Stromal cell of bone marrow (primary cell): Measurements from ENCODE around the gene PID1.
"Not testable (repeated sequence)": the region's sequence is repeated elsewhere in the genome, so short reads cannot be mapped to it uniquely, and the experiment has no call there.

ENCODE experiments used
- DNase-seq: peaks from one replicate; pipeline ENCODE4 v3.0.0-alpha.2; 2012; ENCODE audit warnings: low read depth

Gene PID1

GRCh38 chr2:229212241-229212640 is 58.8 kb downstream of the PID1 start:
- no peak for DNase-seq

DNA sequence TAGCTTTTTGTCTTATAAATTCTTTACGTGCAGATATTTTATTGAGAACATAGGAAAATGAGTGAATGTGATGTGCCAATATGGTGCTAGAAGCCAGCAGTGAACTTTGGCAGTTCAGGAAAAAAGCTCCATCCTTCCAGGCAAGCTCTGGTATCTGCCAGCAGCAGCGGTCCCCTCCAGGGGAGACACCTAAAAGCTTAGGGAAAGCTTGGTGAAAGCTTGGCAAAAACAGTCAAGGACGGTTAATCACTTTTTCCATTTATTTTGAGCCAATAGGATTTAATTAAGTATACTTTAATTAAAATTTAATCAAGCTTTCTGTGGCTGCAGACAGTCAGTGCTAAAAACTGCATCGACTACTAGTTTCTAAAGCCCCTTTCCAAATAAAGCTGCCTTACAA is 60.4 kb downstream of the PID1 start:
- no peak for DNase-seq

- no peak for DNase-seq
These were observed 64.5 kb downstream of the PID1 start for GRCh38 chr2:229206548-229206947.

GRCh38 chr2:229205704-229206103 is 65.4 kb downstream of the PID1 start:
- DNase-seq: no peak

- no peak for DNase-seq
These were observed 68.4 kb downstream of the PID1 start for GRCh38 chr2:229202646-229203045.

DNA sequence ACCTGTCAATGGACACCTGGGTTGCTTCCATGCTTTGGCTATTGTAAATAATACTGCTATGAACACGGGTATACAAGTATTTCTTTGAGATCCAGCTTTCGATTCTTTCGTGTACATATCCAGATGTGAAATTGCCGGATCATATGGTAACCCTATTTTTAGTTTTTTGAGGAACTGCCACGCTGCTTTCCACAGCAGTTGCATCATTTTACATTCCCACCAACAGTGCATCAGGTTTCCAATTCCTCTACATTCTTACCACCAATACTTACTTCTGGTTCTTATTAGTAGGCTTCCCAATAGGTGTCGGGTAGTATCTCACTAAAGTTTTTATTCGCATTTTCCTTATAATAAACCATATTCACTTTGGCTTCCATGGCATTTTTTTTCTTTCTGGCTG is 69.6 kb downstream of the PID1 start:
- no peak for DNase-seq

GRCh38 chr2:229199267-229199666 is 71.8 kb downstream of the PID1 start:
- no peak for DNase-seq

DNA sequence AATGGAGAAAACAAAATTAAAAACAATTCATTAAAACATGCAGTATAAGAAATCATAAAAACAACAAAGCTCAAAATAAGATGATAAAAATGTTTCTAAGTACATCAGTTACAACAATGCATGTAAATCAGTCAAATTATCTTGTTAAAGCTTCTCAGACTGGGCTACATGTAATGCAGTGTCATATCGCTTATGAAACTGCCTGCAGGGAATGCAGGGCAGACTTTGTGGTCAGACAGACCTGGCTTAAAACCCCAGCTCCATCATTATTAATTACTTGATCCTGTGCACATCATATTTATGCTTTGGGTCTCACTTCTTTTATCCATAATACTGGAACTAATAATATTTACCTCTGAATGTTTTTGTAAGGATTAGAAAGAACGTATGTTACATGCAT is 74.6 kb downstream of the PID1 start:
- DNase-seq: no peak

DNA sequence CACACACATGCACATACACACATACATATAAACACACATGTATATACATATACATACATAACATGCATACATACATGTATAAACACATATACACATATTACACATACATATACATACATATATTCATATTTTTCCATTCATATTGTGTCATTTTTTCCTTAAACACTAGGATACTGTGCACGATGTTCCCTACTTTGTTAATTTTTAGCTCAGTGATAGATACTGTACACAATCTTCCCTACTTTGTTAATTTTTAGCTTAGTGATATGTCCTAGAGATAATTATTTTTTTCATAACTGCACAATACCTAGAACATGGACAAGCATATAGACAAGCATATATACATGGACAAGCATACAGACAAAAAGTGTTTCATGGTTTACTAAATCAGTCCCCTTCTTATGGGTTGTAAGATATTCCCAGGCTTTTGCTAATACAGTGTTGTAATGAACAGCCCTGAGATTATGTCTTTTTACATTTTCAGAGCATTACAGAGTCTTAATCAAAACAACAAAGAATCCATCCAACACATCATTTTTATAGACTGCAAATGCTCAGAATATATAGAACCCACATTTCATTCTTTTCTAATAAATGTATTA is 75.6 kb downstream of the PID1 start:
- no peak for DNase-seq

GRCh38 chr2:229193281-229193680 is 77.8 kb downstream of the PID1 start:
- DNase-seq: no peak

DNA sequence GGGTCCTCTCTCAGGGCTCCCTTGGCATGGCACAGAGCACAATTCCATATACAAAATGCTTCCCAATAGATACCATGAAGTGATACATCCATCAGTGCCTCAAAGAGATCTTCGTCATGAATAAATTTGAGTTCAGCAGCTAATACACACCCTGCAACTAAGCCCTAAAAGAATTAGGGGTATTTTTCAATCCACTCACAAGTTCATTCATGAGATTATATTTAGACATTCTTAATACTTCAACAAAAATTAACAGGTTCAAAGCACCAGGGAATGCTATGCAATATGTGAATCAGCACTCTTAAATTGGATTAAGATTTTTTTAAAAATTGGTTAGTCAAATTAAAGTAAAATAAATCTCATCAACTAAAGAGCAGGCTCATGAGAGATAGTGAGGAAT is 79.7 kb downstream of the PID1 start:
- DNase-seq: no peak

DNA sequence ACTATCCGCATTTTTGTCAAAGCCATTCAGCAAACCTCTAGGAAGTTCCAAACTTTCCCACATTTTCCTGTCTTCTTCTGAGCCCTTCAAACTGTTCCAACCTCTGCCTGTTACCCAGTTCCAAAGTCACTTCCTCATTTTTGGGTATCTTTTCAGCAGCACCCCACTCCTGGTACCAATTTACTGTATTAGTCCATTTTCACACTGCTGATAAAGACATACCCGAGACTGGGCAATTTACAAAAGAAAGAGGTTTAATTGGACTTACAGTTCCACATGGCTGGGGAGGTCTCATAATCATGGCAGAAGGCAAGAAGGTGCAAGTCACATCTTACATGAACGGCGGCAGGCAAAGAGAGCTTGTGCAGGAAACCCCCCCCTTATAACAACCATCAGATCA is 84.0 kb downstream of the PID1 start:
- DNase-seq: not testable (repeated sequence)

GRCh38 chr2:229181641-229182040 is 89.4 kb downstream of the PID1 start:
- no peak for DNase-seq

DNA sequence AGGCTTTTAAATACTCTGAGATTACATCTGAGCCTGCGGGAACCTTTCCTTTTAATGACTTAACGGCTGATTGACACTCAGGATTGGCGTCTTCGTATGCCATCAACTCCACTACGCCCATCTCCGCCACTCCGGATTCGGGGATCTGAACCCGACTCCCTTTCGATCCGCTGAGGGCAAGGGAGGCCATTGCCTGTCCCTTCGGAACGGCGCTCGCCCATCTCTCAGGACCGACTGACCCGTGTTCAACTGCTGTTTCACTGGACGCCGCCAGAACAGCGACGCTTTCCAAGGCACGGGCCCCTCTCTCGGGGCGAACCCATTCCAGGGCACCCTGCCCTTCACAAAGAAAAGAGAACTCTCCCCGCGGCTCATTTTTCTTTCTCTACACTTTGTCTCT is 90.4 kb downstream of the PID1 start:
- no peak for DNase-seq

DNA sequence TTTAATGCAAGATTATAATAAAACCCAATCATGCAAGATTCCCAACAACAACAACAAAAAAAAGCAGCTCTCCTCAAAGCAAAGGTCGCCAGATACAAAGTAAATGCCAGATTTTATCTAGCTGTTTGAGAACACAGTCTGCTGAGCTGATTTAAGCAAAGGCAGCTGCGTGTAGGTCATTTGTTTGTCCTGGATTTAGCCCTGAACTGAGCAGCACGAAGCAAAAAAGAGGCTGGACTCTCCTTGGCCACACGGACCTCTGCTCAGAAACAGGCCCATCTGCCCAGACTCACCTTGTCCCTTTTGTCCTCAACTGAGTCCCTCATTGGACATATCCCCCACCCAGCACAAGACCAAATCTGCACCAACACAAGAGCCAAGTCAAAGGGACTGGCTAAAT is 91.5 kb downstream of the PID1 start:
- no peak for DNase-seq

DNA sequence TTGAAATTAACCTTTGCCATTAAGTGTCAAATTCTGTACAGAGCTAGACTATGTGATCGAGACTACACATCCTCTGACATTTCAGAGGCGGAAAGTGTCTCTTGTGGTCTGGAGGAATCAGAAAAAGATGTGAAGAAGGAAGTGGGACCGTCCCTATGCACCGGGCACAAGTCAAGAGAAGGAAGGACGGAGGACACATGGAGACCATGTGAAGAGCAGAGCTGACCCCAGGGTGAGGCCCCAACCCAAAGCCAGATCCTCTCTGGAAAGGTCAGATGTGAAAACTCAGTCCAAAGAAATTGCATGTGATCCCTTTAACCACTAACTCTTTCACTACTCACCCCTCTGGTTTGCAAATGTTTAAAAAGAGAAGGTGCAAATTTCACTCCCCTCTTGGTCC is 92.4 kb downstream of the PID1 start:
- no peak for DNase-seq

DNA sequence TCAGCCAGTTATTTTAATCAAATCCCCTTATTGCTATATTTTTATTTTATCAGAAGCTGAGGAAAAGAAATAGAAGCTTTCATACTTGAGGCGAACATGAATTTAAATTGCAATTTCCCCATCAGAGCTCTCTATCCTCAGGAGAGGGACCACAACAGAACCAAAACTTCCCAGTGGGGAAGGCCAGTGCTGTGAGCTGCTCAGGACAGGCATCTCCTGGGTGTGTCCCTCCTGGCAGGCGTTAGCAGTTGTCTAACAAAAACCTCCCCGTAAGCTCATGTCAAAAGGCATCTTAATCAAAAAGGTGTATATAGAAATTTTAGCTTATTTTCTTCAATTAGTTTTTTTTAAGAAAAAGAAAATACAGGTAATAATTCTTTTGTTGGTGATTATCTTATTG is 93.0 kb downstream of the PID1 start:
- DNase-seq: no peak

DNA sequence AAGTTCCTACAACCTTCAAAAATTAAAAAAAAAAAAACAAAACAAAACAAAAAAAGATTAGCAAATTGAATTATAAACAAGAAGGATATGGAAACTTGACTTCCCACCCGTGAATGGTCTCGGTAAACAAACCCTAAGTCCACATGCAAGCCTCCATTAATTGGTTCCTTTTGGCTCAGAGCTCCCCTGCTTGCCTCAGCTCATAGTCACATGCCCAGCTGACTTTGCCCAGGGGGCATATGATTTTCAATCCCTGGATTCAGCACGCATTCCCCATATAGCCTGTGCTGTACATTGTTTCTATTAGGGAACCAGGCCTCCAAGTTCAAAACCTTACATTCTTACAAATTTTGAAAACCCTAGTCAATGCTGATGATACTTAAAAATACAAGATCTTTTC is 95.0 kb downstream of the PID1 start:
- DNase-seq: no peak

- DNase-seq: no peak
These were observed 95.6 kb downstream of the PID1 start for GRCh38 chr2:229175497-229175863.

- no peak for DNase-seq
These were observed 96.1 kb downstream of the PID1 start for GRCh38 chr2:229174794-229175496.

DNA sequence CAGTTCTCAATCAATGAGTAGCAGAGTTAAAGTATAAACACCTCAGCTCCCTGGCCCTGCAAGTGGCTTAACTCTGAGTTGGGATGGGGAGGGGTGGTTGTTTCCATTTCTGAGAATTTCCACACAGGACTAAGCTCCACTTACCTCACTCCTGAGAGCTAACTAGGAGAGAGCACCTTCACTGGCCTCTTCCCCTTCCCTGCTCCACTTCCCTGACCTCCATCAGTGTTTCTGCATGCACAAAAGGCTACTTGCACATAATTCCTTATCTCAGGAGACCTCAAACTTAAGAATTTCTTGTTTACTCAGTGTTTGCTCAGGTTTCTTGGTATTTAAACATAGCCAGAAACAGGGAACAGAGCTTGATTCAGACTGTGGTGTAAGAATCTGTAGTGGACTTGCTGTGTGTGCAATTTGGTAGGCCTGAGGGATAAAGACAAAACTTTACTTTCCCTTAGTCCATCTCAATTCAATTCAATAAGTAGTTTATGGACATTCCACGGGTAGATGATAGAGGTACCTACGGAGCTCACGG is 97.2 kb downstream of the PID1 start:
- no peak for DNase-seq

DNA sequence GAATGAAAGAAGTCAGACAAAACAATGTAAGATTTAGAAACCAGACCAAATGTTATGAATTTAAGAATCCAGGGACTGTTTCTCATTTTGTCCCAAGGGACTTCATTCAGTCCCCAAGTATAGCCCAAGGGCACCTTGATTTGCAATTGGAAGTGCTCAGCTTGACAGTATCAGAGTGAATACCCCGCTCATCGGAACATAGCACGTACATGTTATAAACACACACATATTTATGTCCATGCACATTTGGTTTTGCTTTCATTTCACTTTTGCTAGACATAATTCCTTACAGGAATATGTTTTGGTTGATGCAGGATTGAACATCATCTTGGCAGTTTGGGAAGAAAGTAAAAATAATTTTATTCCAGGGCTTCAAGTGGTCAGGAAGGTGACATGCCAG is 100.2 kb downstream of the PID1 start:
- no peak for DNase-seq

GRCh38 chr2:229170171-229170570 is 100.9 kb downstream of the PID1 start:
- no peak for DNase-seq

GRCh38 chr2:229169751-229170150 is 101.3 kb downstream of the PID1 start:
- DNase-seq: no peak
